GM18951 (cell line): ENCODE measurements around the gene WWP2.
A peak's percentile ranks its signal among the peaks of the same experiment; 100 is the strongest.
"Not testable (repeated sequence)": the region's sequence is repeated elsewhere in the genome, so short reads cannot be mapped to it uniquely, and the experiment has no call there.

Experiments
- POLR2A ChIP-seq: IDR thresholded peaks from 4 replicates; pipeline ENCODE4 v1.6.1; 2011; ENCODE audit warnings: mild to moderate bottlenecking; ENCODE audit not compliant: insufficient read length, insufficient read depth; ENCODE audit errors: extremely low read depth
- in situ Hi-C: fragments of 300-500 bp; cut with MboI; formaldehyde crosslinking; loops from one replicate; pipeline ENCODE4 v1.12.0; 2022; ENCODE audit warnings: low sequenced_read_pairs, mixed read lengths, inconsistent platforms; ENCODE audit not compliant: unreplicated experiment

Gene WWP2

DNA sequence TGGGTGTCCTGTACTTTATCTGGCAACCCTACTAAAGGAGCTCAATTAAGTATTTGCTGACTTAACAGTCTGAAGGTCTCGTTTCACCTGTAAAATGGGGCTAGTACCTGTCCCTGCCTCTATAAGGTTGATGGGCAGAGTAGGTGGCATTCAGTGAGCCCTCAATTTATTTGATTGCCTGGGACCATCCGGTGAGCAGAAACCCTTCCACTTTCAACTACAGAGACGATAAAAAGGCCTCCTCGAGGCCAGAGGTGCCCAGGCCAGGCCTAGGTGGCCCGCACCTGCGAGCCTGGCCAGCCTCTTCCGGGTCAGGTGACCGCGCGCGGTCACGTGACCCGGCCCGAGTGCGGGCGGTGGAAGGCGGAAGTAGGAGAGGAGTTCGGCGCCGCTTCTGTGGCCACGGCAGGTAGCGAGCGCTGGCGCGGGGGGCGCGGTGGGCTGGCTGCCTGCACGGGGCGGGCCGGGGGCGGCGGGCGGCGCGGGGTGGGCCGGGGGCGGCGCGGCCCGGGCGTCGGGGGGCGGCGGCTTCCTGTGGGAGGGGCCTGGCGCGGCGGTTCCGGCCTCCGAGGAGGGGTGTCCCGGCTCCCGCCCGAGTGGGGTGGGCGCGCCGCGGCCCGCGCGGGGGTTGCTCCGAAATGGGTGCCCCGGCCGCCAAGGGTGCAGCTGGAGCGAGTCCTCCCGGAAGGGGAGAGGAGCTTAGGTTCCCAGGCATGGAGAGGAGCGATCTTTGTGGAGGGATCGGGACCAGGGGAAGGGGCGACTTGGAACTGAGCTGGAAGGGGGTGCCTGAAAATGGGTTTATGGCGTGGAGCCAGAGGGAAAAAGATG, at the start of gene WWP2:
WWP2 (plus strand) TSS at position 350 of the 831 bp plus-strand sequence. CDS start 24,679 bp downstream, outside the sequence.
- in situ Hi-C loops, result no loop called here

DNA sequence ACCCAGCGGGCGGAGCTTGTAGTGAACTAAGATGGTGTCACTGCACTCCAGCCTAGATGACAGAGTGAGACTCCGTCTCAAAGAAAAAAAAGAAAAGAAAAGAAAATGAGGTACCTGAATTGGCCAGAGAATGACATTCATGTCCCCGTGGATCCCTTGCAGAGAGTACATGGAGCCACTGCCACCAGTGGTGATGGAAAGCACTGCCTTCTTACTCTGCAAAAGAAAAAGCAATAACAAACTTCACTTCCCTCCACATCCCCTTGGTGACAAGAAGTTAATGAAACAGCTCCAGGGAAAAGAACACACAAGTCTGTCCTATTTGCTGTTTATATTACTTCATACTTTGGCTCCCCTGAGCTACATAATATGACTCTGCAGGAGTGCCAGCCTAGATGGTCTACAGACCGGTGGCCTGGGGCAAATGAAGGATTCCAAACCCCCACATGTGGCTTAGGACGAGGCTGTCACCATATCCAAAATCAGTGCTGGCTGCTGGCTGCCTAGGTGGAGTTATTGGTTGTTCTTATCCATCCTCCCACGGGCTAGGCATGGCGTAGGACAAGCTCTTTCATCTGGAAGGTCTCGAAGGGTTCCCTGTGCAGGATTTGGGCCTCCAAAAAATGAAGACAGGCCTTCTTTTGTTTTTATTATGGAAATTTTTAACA, 49.1 kb upstream of the WWP2 start:
- in situ Hi-C loops, result no loop called here
- no peak for TF ChIP-seq POLR2A

More for the DNA sequence above, at the start of gene WWP2:
- peak; percentile 90 for TF ChIP-seq POLR2A

DNA sequence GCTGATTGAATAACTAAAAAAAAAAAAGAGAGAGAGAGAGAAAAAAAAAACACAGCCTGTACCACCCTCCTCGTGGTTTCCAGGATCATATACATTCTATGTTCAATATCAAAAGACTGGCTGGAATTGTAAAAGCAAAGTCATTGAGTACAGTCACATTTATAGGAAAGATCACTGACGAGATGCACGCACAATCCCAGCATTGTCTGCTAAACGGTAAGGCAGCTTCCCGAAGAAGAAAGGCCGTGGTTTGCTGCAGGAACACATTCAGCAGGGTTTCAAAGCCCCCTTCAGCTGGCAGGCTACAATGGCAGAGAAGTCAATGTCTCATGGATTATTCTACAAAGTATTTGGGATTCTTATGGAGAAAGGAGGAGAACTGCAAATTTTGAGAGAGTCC, 45.1 kb upstream of the WWP2 start:
- in situ Hi-C loops, result no loop called here
- TF ChIP-seq POLR2A, result no peak

DNA sequence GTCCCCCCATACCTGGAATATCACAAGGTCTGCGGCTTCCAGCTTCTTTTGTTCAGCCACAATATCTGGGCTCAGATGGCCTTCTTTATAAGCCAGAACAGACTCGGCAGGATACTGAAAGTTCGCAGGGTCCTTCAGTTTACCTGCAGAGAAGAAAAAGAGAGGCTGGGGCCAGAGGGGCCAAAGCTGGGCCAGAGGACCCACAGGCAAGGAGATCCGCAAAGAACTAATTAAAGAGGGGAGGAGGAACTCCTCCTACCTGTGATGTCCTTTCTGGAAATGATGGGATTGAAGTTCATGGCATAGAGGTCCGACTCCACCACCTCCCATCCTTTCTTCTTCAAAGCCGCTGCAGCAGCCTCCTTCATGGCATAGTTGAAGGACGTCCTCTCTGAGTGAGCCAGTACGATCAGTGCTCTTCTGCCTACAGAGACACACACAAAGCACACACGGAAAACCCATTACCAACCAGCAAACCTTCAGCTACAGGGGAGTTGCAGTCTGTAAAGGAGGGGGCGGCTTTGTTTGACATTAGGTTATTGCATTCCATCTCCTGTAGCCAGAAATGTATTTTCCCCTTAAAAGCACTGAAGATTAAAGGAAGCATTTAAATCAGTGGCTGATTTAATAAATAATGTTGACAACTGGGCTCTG, 43.9 kb upstream of the WWP2 start:
- TF ChIP-seq POLR2A, result no peak
- in situ Hi-C loops, result no loop called here

DNA sequence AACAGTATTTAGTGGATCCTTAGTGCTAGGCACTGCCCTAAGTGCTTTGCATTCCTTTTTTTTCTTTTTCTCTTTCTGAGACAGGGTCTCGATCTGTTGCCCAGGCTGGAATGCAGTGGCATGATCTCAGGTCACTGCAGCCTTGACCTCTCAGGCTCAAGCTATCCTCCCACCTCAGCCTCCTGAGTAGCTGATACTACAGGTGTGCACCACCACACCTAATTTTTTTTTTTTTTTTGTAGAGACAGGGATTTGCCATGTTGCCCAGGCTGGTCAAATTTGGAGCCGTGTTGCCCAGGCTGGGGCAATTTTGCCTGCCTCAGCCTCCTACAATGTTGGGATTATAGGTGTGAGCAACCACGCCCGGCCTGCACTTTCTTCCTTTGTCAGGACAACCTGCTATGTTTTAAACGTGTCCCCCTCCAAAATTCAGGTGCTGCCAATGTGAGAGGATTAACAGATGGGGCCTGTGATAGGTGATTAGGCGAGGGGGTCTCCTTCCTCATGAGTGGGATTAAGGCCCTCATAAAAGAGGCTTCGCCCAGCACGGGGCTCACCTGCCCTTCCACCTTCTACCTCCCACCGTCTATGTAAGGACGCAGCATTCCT, 41.2 kb upstream of the WWP2 start:
- TF ChIP-seq POLR2A, result no peak
- in situ Hi-C loops, result no loop called here

DNA sequence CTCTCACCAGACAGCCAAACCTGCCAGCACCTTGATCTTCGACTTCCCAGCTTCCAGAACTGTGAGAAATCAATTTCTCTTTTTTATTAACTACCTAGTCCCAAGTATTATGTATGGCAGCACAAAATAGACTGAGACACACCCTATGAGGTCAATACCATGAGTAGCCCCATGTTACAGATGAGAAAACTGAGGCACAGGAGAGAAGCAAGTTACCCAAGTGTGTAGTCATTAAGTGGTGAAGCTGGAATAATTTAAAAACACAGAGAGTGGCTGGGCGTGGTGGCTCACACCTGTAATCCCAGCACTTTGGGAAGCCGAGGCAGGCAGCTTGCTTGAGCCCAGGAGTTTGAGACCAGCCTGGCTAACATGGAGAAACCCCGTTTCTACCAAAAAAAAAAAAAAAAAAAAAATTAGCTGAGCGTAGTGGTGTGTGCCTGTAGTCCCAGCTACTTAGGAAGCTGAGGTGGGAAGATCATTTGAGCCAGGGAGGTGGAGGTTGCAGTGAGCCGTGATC, 40.6 kb upstream of the WWP2 start:
- in situ Hi-C loops, result no loop called here
- no peak for TF ChIP-seq POLR2A

DNA sequence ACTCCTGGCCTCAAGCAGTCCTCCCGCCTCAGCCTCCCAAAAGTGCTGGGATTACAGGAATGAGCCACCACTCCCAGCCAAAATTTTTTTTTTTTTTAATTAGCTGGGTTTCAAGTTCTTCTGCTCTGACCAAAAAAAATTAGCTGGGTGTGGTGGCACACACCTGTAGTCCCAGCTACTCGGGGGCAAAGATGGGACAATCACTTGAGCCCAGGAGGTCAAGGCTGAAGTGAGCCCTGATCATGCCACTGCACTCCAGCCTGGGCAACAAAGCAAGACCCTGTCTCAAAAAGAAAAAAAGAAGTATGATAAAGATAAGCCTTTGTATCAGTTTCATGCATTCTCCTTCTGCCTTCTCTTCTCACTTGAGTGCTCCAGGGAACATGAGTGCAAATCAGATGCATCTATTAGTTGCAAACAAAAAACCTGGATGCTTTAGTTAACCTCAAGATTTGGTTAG, 37.7 kb upstream of the WWP2 start:
- in situ Hi-C loops, result no loop called here
- TF ChIP-seq POLR2A, result no peak

DNA sequence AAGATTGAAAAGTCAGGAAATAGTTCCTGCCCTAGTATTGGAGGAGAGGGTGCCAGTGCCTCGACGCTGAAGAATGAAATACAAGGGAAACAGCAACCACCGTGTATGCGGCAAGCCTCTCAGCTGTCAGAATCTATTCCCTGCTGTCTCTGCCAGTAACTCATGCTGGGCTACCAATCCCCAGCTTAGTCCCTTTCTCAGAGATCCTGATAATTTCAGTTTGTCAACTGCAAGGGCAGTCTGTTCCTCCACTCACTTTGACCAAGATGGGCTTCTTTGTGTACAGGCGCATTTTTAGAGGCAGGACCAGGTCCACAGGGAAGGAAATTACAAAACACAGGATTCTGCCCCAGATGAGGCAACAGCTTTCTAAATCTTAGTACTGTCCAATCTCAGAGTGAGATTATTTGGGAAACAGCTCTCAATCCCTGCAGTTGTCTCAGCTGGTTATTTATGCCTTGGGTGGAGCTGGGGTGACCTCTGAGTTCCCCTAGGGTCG, 37.1 kb upstream of the WWP2 start:
- no peak for TF ChIP-seq POLR2A
- in situ Hi-C loops, result no loop called here

DNA sequence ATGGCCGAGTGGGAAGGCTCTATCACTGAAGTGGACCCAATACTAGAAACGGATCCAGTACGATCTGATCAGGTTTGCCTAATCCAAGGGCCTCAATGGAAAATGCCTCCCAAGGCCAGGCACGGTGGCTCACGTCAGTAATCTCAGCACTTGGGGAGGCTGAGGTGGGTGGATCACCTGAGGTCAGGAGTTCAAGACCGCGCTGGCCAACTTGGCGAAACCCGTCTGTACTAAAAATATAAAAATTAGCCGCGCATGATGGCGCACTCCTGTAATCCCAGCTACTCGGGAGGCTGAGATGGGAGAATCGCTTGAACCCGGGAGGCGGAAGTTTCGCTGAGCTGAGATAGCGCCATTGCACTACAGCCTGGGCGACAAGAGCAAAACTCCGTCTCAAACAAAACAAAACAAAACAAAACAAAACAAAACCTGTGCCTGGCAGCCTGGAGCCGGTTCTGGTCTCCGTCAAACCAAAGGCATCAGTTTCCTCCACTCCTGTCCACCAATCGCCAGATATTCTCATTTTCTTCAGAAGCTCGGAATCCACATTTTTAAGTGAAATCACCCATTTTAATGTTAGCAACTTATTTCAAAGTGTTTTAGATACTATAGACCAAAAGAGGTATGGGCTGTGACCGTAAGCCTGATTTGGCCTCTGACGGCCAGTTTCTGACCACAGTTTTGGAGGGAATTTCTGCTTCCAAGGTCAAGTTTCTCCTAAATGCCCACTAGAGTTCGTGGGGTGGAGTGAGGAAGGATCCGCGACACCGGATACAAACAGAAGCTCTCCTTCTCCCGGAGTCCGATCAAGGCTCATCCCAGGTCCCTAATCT, 36.4 kb upstream of the WWP2 start:
- in situ Hi-C loops, result no loop called here

DNA sequence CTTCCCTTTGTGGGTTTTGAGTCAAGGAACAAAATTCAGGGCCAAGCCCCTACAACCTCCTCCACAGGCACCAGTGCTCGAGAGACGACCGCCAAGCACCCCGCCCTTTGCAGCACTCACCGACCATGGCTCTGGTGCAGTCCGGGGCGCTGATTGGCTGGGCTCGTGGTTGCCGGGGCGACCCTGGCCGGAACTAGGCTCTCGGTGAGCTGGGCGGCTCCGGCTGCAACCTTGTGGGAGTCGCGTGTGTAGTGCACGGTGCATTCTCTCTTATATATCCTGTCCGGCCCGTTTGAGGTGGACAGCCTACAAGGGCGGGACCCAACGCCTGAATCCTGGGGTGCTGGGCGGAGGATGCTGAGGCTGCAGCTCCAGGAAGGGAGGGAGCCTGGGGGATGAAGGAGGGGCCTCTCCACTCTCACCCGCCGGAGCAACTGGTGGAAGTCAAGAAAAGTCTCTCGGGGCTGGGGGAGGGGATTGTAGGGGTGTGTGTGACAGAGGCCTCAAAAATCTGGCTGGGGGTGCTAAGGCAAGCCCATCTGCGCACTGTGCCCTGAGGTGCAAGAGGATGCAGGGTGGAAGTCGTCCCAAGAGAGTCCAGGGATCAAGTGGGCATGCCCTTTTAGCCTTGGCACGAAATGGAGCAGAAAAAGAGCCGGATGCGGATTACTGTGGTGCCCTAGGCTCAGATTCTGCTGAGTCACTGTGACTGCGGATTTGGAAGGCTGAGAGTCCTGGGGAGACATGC, 35.6 kb upstream of the WWP2 start, which contains the start of gene NQO1:
NQO1 (minus strand) TSS at position 248 of the 748 bp plus-strand sequence; CDS start at position 127, 121 bp downstream.
- TF ChIP-seq POLR2A, result peak; percentile 89
- in situ Hi-C loops, result no loop called here

More for the DNA sequence above, 36.4 kb upstream of the WWP2 start:
- no peak for TF ChIP-seq POLR2A

DNA sequence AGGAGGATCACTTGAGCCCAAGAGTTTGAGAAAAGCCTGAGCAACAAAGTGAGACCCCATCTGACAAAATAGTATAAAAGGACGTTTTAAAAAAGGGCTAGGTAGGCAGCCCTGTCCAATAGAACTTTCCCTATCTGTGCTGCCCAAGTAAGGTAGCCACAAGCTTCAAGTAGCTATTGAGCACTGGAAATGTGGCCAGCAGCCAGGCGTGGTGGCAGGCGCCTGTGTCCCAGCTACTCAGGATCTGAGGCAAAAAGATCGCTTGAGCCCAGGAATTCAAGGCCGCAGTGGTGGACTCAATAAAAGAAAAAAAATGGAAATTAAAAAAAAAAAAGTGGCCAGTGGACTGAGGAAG, 34.2 kb upstream of the WWP2 start:
- in situ Hi-C loops, result no loop called here
- TF ChIP-seq POLR2A, result no peak

DNA sequence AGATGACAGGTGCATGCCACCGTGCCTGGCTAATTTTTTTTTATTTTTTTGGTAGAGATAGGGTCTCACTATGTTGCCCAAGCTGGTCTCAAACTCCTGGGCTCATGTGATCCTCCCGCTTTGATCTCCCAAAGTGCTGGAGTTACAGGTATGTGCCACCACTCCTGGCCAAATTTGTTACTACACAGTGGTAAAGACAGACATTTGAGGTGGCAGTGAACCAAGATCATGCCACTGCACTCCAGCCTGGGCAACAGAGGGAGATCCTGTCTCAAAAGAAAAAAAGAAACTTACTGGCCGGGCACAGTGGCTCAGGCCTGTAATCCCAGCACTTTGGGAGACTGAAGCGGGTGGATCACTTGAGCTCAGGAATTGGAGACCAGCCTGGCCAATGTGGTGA, 33.1 kb upstream of the WWP2 start:
- in situ Hi-C loops, result not testable (repeated sequence)

DNA sequence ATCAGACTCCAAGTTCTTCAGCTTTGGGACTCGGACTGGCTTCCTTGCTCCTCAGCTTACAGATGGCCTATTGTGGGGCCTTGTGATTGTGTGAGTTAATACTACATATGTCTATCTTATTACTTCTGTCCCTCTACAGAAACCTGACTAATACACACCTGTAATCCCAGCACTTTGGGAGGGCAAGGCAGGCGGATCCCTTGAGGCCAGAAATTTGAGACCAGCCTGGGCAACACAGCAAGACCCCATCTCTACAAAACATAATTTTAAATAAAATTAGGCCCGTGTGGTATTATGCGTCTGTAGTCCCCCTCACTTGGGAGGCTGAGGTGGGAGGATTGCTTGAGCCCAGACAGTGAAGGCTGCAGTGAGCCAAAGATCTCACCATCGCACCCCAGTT, 30.9 kb upstream of the WWP2 start:
- in situ Hi-C loops, result not testable (repeated sequence)
